HG03571 (cell line): ENCODE data around the gene RBBP8.

ENCODE experiments used
- ATAC-seq: cut with Tn5 transposase; IDR thresholded peaks from one replicate; pipeline ENCODE4 v1.9.1; 2021; ENCODE audit not compliant: unreplicated experiment

RBBP8 gene

DNA sequence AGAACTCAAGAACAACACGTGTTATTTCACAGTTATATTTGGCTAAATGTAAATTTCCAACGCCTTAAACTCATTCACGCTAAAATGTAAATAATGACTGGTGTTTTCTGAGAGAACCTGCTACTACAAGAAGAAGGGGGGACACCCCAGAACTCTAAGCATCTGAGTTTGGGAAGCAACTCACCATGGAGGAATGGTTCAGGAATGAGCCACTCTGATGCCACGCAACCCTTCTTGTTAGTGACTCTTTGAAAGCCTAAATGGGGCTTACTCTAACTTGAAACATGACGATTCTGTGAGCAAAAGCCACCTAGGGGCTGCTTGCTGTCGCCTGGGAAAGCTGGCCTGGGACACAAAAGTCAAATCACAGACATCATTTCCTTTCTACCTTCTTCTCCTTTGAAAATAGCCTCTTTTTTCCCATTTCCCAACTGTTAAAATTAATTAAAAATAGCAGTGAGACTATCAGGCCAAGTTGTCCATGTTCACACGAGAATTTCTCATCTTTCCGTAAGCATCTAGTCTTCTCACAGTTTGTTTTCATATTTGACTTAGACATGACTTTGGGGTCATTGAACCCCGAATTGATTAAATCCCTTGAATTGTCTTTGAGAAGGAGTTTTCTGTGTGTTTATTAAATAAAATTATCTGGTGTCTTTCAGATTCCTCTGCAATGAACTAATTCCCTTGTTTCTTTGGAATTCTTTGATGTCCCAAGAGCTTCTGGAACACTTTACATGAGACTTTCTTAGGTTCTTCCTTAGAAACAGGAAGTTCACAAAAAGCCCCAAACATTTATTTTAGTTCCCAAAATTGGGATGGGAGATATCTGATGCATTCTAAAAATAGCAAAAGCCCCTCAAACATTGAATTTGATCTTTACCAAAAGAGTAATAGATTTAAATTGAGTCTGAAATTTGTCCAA, 126.7 kb downstream of the RBBP8 start:
- ATAC-seq: no peak

DNA sequence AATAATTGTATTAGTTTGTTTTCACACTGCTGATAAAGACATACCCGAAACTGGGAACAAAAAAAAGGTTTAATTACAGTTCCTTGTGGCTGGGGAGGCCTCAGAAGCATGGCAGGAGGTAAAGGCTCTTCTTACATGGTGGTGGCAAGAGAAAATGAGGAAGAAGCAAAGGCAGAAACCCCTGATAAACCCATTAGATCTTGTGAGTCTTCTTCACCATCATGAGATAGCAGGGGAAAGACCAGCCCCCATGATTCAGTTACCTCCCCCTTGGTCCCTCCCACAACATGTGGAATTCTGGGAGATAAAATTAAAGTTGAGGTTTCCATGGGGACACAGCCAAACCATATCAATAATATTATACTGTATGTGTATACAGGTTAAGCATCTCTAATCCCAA, 128.9 kb downstream of the RBBP8 start:
- ATAC-seq: no peak

DNA sequence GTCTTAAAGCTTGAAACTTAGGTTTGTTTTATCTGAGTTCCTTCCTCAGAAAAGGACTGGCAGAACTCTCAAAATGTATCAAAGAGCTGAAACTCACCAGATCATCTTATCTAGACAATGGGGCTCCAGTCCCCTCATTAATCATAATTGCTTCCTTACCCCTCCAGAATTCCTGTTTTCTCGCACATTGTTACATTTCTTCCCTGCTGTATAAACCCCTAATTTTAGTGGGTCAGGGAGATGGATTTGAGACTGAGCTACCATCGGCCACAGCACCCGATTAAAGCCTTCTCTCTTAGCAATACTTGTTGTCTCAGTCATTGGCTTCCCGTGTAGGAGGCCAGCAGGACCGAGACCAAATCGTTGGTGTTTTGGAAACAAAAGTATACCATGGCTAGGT, 130.4 kb downstream of the RBBP8 start:
- no peak for ATAC-seq

DNA sequence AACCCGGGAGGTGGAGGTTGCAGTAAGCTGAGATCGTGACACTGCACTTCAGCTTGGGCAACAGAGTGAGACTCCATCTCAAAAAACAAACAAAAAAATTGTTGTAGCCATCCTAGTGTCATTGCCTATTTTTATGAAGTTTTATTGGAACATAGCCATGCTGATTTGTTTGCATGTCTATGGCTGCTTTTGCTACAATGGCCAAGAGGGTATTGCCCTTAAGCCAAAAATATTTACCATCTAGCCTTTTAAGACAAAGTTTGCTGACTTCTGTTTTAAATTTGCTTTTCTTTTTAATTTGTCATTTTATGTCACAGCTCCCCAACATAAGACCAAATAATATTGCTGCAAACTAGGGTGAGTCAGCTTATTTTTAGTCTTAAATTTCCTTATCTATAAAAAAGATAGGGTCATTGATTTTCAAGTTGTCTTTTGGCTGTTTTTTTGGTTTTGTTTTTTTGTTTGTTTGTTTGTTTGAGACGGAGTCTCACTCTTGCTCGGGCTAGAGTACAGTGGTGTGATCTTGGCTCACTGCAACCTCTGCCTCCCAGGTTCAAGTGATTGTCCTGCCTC, 132.2 kb downstream of the RBBP8 start:
- no peak for ATAC-seq

DNA sequence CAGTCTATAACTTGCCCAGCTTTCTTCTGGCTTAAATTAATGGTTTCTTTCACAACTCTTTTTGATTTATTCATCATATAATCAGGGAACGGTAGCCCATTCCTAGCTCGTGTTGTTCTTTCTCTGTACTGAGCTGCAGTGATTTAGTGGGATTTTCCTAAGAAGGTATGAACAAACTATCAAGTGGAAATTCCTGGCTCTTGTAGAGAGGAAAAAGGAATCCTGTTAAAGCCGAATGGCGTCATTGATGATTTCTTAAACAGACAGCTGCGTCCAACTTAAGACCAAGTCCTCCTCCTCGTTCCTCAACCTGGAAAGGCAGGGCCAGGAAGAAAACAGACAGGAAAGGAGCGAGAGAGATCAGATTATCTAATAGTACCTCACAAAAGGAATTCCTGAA, 132.9 kb downstream of the RBBP8 start:
- ATAC-seq: no peak

DNA sequence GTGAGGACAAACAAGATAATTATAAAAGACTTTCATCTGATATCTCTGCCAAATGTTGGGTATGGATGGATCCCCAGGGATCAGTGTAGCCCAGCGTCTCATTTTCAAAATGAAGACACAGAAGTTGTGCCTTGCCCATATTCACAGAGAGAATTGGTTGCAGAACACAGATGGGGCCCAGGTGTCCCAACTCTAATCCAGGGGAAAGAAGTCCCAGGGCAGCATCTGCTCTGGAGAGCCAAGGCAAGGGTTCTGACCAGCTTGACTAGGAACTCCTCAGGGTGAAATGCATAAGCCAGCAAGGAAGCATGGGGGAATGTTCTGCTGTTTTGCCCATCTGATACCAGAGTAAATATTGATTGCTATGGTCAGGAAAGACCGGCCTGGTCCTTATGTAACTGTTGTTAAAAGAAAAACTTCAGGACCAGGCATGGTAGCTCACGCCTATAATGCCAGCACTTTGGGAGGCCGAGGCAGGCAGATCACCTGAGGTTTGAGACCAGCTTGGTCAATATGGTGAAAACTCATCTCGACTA, 133.4 kb downstream of the RBBP8 start:
- ATAC-seq: no peak

DNA sequence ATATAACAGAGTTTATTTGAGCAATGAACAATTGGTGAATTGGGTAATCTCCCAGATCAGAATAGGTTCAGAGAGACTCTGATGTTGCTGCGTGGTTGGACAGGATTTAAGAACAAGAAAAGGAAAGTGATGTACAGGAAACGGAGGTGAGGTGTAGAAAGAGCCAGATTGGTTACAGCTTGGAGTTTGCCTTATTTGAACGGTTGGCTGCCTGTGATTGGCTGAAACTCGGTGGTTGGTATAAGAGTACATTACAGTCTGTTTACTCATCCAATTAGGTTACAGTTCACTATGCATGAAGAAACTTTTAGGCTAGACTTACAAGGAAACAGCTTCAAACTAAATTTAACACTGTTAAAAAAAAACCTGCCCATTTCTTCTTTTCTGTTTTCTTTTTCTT, 134.1 kb downstream of the RBBP8 start:
- ATAC-seq: no peak

DNA sequence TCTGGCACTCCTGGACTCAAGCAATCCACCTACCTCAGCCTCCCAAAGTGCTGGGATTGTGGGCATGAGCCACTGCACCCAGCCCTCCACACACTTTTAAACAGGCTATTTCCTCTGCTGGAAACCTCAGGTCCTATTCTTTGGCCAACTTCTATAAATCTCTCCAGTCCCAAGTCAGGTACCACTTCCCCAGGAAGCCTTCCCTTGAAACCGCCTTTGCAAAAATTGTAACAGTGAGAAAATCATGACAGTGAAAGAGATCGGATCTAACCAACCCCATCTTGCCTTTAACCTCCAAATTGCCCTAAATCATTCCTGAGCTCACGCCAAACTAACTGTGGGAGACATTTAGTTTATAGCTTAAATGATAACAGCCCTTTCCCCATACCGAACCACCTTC, 134.9 kb downstream of the RBBP8 start:
- no peak for ATAC-seq

DNA sequence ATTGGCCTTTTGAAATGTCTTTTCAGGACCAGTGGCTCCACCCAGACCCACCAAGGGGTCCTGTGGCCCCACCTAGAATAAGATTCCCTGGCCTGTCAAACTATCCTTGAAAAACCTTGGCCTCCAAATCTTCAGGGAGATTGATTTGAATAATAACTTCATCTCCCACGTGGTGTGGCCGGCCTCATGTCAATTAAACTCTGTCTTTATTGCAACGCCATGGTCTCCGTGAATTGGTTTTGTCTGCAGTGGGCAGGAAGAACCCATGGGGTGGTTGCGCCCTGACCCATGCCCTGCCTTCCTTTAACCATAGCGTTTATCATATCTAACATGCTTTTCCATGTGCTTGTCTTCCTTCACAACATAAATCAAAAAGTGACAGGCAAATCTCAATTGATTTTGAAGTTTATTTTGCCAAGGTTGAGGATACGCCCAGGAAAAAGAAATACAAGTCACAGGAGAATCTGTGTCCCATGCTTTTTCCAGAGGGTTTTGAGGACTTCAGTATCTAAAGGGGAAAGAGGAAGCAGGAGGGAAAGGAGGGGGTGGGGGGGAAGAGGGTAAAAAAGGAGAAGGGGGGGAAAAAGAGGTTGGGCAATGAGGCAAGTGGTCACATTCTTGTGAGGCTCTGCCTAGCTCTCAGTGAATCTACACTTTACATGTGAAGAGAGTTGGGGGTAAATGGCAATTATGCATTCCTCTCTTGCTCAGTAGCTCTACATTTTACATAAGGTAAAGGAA, 135.6 kb downstream of the RBBP8 start:
- no peak for ATAC-seq

DNA sequence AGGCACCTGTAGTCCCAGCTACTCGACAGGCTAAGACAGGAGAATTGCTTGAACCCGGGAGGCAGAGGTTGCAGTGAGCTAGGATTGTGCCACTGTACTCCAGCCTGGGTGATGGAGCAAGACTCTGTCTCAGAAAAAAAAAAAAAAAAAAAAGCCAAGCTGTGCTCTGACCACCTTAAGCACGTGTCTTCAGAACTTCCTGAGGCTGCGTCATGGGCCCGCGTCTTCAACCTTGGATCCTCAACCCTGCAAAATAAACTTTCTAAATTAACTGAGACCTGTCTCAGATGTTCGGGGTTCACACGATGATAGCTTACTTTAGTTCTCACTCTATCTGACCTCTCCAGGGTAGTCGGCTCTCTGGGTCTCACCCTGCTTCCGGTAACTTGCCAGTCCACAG, 136.4 kb downstream of the RBBP8 start:
- ATAC-seq: no peak

DNA sequence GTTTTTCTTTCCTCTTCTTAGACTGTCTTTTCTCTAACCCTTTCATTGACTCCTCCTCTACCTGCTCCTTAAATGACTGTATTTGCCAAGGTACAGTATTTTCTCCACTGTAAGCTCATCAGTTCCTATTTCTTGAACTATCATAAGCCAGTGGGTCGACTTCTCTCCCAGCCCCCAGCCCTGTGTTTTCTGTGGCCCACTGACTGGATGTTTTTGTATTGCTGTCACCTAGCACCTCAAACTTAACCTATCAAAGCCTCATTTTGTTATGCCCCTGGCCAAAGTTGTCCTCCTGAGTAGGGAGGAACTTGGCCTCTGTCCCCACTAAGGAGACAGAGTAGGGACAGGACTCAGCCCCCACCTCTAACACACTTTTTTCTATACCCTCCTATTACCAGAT, 136.8 kb downstream of the RBBP8 start:
- ATAC-seq: no peak

DNA sequence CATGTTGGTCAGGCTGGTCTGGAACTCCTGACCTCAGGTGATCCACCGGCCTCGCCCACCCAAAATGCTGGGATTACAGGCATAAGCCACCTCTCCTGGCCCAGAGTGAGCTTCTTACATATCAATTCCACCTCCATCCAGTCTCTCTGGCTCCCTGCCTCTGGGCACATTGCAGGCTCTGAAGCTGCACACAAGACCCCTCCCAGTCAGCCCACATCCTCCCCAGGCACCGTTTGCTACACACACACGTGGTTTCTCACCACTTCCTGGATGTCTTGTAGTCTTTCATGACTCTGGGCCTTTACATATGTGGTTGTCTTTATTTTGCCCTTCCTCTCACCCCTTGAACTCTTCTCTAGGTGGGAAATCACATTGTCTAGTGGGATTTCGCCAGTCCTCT, 138.2 kb downstream of the RBBP8 start:
- ATAC-seq: peak; percentile 99

DNA sequence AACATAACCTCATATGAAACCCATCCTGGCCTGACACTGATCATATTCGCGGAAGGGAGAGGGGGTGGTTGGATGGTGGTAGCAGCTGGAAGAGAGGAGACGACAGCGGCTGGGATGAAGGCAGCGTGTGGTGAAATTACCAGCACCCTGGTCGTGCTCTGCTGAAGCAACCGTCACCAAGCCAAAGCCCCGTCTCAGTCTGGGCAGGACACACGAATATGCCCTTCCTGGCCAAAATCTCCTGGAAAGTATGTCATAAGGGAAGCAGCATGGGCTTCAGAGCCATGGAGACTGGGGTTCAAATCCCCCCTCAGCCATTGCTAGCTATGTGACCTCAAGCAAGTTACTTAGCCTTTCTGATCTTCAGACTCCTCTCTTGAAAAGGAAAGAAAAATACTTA, 139.0 kb downstream of the RBBP8 start:
- no peak for ATAC-seq

DNA sequence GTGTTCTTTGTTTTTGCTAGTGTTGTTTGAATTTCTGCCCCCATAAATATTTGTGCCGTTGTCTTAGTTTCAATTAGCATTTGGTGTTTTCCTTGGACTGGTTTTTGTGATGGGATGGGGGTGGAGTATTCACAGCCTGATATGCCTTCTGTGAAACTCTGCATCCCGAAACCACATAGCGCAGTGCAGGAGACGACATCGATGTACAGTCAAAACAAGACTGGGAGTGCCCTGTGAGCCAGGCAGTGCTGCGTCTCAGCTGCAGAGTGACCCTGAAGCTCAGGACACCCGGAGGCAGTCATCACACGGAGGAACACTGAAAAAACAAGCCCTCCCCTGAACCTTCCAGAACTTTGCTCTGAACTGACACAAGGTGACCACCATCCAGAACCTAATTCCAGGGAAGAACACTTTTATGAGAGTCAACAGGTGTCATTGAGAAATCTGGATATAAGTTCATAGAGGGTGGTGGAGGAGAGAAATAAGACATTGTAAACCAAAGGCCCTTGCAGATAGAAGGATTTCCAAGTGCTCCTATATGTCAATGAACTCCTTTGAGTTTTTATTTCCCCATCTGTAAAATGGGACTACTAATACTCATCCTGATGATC, 141.0 kb downstream of the RBBP8 start:
- no peak for ATAC-seq
